ENCODE data around the gene IGF1R. TPM values are rescaled to one million over a fixed set of nuclear protein-coding genes. Genes with fewer than 3 reads are reported as not detected.

IGF1R gene
- total and polyA plus RNA-seq, 2 donors (not counting 3 experiments of a cell fraction or from before 2014, with no cell fraction given) = 16.1 to 59.1 TPM

DNA sequence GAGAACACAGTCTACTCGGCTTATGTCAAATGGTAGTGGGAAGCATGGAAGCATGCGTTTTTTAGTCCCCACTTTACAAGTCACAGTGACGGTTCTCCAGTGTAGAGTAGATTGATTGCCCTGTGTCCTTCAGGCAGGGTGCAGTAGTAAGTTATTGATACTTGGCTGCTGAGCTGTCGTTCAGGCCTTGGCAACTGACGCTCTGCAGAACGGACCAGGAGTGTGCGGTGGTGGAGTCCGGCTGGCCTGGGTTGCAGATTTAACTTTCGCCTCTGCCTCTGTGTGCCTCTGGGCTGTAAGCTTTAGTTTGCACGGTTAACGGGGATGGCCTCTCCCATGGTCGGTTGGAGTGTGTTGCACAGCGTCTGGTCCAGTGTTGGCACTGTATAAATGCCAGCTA lies 58.6 kb downstream of the IGF1R start:
- no peak for TF ChIP-seq GATA2 (IDR thresholded peaks at IDR 0.05; ENCODE audit: insufficient read depth, insufficient read length, low read depth, low read length)
- TF ChIP-seq POLR2AphosphoS5 (IDR thresholded peaks at IDR 0.05; ENCODE audit: insufficient read depth, low read depth, low read length) = no peak
- TF ChIP-seq MYC (IDR thresholded peaks at IDR 0.05; ENCODE audit: low read depth, low read length) = no peak
- TF ChIP-seq, protein P1, sequence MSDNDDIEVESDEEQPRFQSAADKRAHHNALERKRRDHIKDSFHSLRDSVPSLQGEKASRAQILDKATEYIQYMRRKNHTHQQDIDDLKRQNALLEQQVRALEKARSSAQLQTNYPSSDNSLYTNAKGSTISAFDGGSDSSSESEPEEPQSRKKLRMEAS (IDR thresholded peaks at IDR 0.05; ENCODE audit: insufficient read depth, insufficient read length) = no peak
- TF ChIP-seq, protein P2, sequence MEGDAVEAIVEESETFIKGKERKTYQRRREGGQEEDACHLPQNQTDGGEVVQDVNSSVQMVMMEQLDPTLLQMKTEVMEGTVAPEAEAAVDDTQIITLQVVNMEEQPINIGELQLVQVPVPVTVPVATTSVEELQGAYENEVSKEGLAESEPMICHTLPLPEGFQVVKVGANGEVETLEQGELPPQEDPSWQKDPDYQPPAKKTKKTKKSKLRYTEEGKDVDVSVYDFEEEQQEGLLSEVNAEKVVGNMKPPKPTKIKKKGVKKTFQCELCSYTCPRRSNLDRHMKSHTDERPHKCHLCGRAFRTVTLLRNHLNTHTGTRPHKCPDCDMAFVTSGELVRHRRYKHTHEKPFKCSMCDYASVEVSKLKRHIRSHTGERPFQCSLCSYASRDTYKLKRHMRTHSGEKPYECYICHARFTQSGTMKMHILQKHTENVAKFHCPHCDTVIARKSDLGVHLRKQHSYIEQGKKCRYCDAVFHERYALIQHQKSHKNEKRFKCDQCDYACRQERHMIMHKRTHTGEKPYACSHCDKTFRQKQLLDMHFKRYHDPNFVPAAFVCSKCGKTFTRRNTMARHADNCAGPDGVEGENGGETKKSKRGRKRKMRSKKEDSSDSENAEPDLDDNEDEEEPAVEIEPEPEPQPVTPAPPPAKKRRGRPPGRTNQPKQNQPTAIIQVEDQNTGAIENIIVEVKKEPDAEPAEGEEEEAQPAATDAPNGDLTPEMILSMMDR (IDR thresholded peaks at IDR 0.05; ENCODE audit: extremely low read depth in 1 of 2, insufficient read depth in 1 of 2, low read depth in 1 of 2, low read length in 2 of 2) = no peak
- TF ChIP-seq JUN (IDR thresholded peaks at IDR 0.05; ENCODE audit: borderline replicate concordance, insufficient read depth, insufficient read length, low read depth) = no peak
- no peak for TF ChIP-seq FOS (IDR thresholded peaks at IDR 0.05; ENCODE audit: borderline replicate concordance, insufficient read depth, low read length)
- no peak for TF ChIP-seq EZH2 (IDR thresholded peaks at IDR 0.05; ENCODE audit: borderline replicate concordance, low read depth, low read length, severe bottlenecking)
- no peak for TF ChIP-seq POLR2A (IDR thresholded peaks at IDR 0.05; ENCODE audit: low read depth, low read length)

More for the DNA sequence above, 58.6 kb downstream of the IGF1R start:
- DNase-seq (ENCODE audit: low read depth, low spot score) (no peak), FAIRE-seq (no peak)
- no peak overlapping the region for H3K4me3 ChIP-seq (replicated peaks in 1 of 3; ENCODE audit: insufficient read depth in 1 of 3, low read depth in 1 of 3, low read length in 3 of 3)
- no peak overlapping the region for H3K4me2 ChIP-seq (ENCODE audit: insufficient read depth, low read length)
- peaks cover 0 to 8% of the 10 kb centered on the region in 2 experiments for H3K36me3 ChIP-seq (ENCODE audit: control insufficient read depth in 2 of 2, extremely low read depth in 1 of 2, insufficient read depth in 2 of 2, low read length in 2 of 2)
- no peaks in the 10 kb centered on the region for H3K27me3 ChIP-seq (ENCODE audit: control insufficient read depth in 2 of 2, insufficient read depth in 2 of 2, low read length in 2 of 2)
- dilution Hi-C loops (cut with MboI; ENCODE audit: extremely low pct_ligation_motif_present, low sequenced_read_pairs) = no loop called here
- H3K9me3 ChIP-seq (replicated peaks; ENCODE audit: control insufficient read depth, insufficient read depth, low read length) = no peaks in the 10 kb centered on the region
- H2AFZ ChIP-seq (ENCODE audit: low read depth, low read length) = no peak overlapping the region
- H3K9ac ChIP-seq (replicated peaks; ENCODE audit: extremely low read depth, insufficient read depth, low read length) = no peak overlapping the region
- BruUV-seq (replicated peaks) = no TSS peak
- POLR2A ChIA-PET = no interaction called here
- no peaks in the 10 kb centered on the region for H4K20me1 ChIP-seq (replicated peaks; ENCODE audit: control insufficient read depth, extremely low read depth, insufficient read depth, low read length)
- no peaks in the 10 kb centered on the region for H3K9me1 ChIP-seq (replicated peaks; ENCODE audit: control insufficient read depth, extremely low read depth, insufficient read depth, low read length)
- no peaks in the 10 kb centered on the region for H3K4me1 ChIP-seq (ENCODE audit: control insufficient read depth, extremely low read depth, insufficient read depth, low read length)
- peaks cover 48% of the 10 kb centered on the region for H3K79me2 ChIP-seq (ENCODE audit: control insufficient read depth, insufficient read depth, low read length)
- intact Hi-C loops (cut with micrococcal nuclease) = no loop called here
- no peak overlapping the region for H3K27ac ChIP-seq (ENCODE audit: insufficient read depth, low read depth, low read length)
- CTCF ChIA-PET = no interaction called here
